HepG2 (cell line): ENCODE data around the gene ZNF575. TPM values are rescaled to one million over a fixed set of nuclear protein-coding genes. Genes with fewer than 3 reads are reported as not detected.

Experiments
- ATAC-seq: fragments of 200-7000 bp; cut with Tn5 transposase; 3 replicates; pipeline ENCODE4 v1.9.1; 2020; ENCODE audit warnings: mild to moderate bottlenecking, moderate library complexity
- BruUV-seq: library from RNA; stranded (reverse); fragments of 400-500 nt; replicated peaks from 2 replicates; lab custom pipeline; 2021; lab: Mats Ljungman, UMichigan
- CTCF ChIA-PET: fragments of 300-600 bp; formaldehyde crosslinking; extraction: SDS; loops from one replicate; lab custom pipeline; 2021; ENCODE audit warnings: low total read pairs, inconsistent platforms, low intra/inter-chr PET ratio; lab: Yijun Ruan, JAX
- POLR2A ChIA-PET: fragments of 350-600 bp; sonication (Branson Sonifier 250); formaldehyde crosslinking; loops from one replicate; lab custom pipeline; 2020; ENCODE audit warnings: antibody characterized with exemption, inconsistent platforms; lab: Yijun Ruan, JAX
- DNase-seq: peaks from one replicate; pipeline ENCODE4 v3.0.0-alpha.2; 2015; ENCODE audit warnings: low spot score
- FAIRE-seq: peaks from 3 replicates; lab custom pipeline; 2011; peaks lifted over from hg19 to GRCh38; lab: Jason Lieb, UNC
- H2AFZ ChIP-seq: one replicate; pipeline ENCODE4 v1.6.1; 2011; ENCODE audit warnings: low read length, inconsistent platforms
- H3K27ac ChIP-seq: fragments of 300-600 bp; 3 replicates; pipeline ENCODE4 v1.8.0; 2011; ENCODE audit warnings: mixed run types, mild to moderate bottlenecking, mixed read lengths, low read length, inconsistent platforms; ENCODE audit not compliant: insufficient read depth; ENCODE audit errors: extremely low read length
- H3K27me3 ChIP-seq, 2 experiments: fragments of 200-600 bp in 1 of 2; 2 replicates in 1 of 2; 3 replicates in 1 of 2; pipeline versions ENCODE4 v1.6.0 to v1.8.0; 2011; ENCODE audit warnings: low read length in 2 of 2, mild to moderate bottlenecking in 2 of 2, moderate library complexity in 2 of 2, inconsistent platforms in 1 of 2; ENCODE audit not compliant: insufficient read depth in 2 of 2, control insufficient read depth in 1 of 2
- H3K36me3 ChIP-seq, 2 experiments: fragments of 200-600 bp in 1 of 2; replicated peaks in 1 of 2; 2 replicates in 1 of 2; 3 replicates in 1 of 2; pipeline versions ENCODE4 v1.5.1 to v1.8.0; 2011; ENCODE audit warnings: low read length in 2 of 2, inconsistent platforms in 1 of 2; ENCODE audit not compliant: insufficient read depth in 2 of 2, control insufficient read depth in 1 of 2
- H3K4me1 ChIP-seq: 2 replicates; pipeline ENCODE4 v1.5.1; 2012; ENCODE audit warnings: low read length, inconsistent platforms; ENCODE audit not compliant: insufficient read depth
- H3K4me2 ChIP-seq: 2 replicates; pipeline ENCODE4 v1.6.0; 2011; ENCODE audit warnings: low read depth, low read length, inconsistent platforms
- H3K4me3 ChIP-seq, 3 experiments: fragments of 200-600 bp in 1 of 3; sonication (generic), shearing (Covaris generic) in 1 of 3; replicated peaks in 1 of 3; 2 replicates each; pipeline ENCODE4 v1.5.1; 2011 to 2016; ENCODE audit warnings: low read length in 3 of 3, inconsistent platforms in 2 of 3, low read depth in 2 of 3, mild to moderate bottlenecking in 2 of 3, control low read depth in 1 of 3, mixed read lengths in 1 of 3; ENCODE audit not compliant: insufficient read depth in 1 of 3
- H3K79me2 ChIP-seq: one replicate; pipeline ENCODE4 v1.6.1; 2011; ENCODE audit warnings: low read length, inconsistent platforms; ENCODE audit not compliant: insufficient read depth
- H3K9ac ChIP-seq: 2 replicates; pipeline ENCODE4 v1.6.0; 2011; ENCODE audit warnings: mild to moderate bottlenecking, low read depth, low read length, inconsistent platforms; ENCODE audit not compliant: insufficient read depth
- H3K9me3 ChIP-seq: 2 replicates; pipeline ENCODE4 v1.5.1; 2012; ENCODE audit warnings: mild to moderate bottlenecking, low read length
- H4K20me1 ChIP-seq: 2 replicates; pipeline ENCODE4 v1.6.0; 2011; ENCODE audit warnings: inconsistent platforms, mild to moderate bottlenecking, low read length, moderate library complexity; ENCODE audit not compliant: insufficient read depth
- CHD4 ChIP-seq: fragments of 200-600 bp; sonication (generic); IDR thresholded peaks from 2 replicates; pipeline ENCODE4 v1.7.0; 2017; ENCODE audit warnings: mild to moderate bottlenecking, low read length, borderline replicate concordance
- ISX ChIP-seq: sonication (generic); formaldehyde crosslinking; conservative IDR thresholded peaks from 2 replicates; pipeline ENCODE4 v1.5.0; 2020; ENCODE audit warnings: missing genetic modification reagents
- SCMH1 ChIP-seq: sonication (generic); formaldehyde crosslinking; IDR thresholded peaks from 2 replicates; pipeline ENCODE4 v1.9.0; 2021; ENCODE audit warnings: missing genetic modification reagents, mild to moderate bottlenecking, borderline replicate concordance
- ZNF235 ChIP-seq: sonication (generic); formaldehyde crosslinking; IDR thresholded peaks from 2 replicates; pipeline ENCODE4 v1.8.1; 2023; ENCODE audit warnings: mild to moderate bottlenecking, missing genetic modification reagents, borderline replicate concordance
- ZNF382 ChIP-seq: sonication (generic); formaldehyde crosslinking; IDR thresholded peaks from 2 replicates; pipeline ENCODE4 v1.5.0; 2020; ENCODE audit warnings: missing genetic modification reagents, mild to moderate bottlenecking, borderline replicate concordance
- ZNF549 ChIP-seq: sonication (generic); formaldehyde crosslinking; IDR thresholded peaks from 2 replicates; pipeline ENCODE4 v1.5.0; 2020; ENCODE audit warnings: missing genetic modification reagents
- ZNF629 ChIP-seq: sonication (generic); formaldehyde crosslinking; conservative IDR thresholded peaks from 2 replicates; pipeline ENCODE4 v1.5.0; 2020; ENCODE audit warnings: missing genetic modification reagents
- WGBS: methylation state at CpG from one replicate; pipeline ENCODE4 v1.1.6; 2017; ENCODE audit warnings: low lambda C conversion rate; 5-methylcytosine and 5-hydroxymethylcytosine counted together
- in situ Hi-C: cut with HindIII; loops from 2 replicates; pipeline ENCODE4 v1.10.0; 2017; ENCODE audit warnings: low pct_unique_long_range_greater_than_20kb; ENCODE audit not compliant: extremely low pct_ligation_motif_present
- intact Hi-C: fragments of 100-400 bp; cut with micrococcal nuclease; formaldehyde crosslinking; loops from one replicate; pipeline ENCODE4 v1.10.0; 2022; ENCODE audit not compliant: unreplicated experiment
- polyA plus RNA-seq, 8 experiments: library from polyadenylated mRNA; depleted of rRNA in 3 of 8; stranded (reverse) in 7 of 8; unstranded in 1 of 8; fragments of >200 nt; fragmentation: Illumina TruSeq in 4 of 8; extraction: Trizol in 4 of 8; gene quantifications; 2 replicates each; pipeline versions ENCODE4 v1.2.1 to v1.2.3, GENCODE V29; 2011 to 2016; ENCODE audit warnings: low read depth in 4 of 8, missing spikeins in 1 of 8, mixed read lengths in 1 of 8; ENCODE audit not compliant: insufficient read depth in 1 of 8
- total RNA-seq, 5 experiments: library from RNA; depleted of rRNA; stranded (reverse); fragments of >200 nt; fragmentation: Illumina TruSeq; extraction: Trizol; gene quantifications; 2 replicates each; pipeline ENCODE4 v1.2.3, GENCODE V29; 2016; ENCODE audit warnings: low read depth in 1 of 5
- TF ChIP-seq, protein P1 (sequence below): sonication (generic); formaldehyde crosslinking; IDR thresholded peaks from 2 replicates; pipeline ENCODE4 v1.4.0; 2020; ENCODE audit warnings: mild to moderate bottlenecking, missing genetic modification reagents

ZNF575 gene
- total and polyA plus RNA-seq, 2 of the 13 experiments (the other 11 are each of a cell fraction or from before 2014, with no cell fraction given), result 0.17 to 0.27 TPM

DNA sequence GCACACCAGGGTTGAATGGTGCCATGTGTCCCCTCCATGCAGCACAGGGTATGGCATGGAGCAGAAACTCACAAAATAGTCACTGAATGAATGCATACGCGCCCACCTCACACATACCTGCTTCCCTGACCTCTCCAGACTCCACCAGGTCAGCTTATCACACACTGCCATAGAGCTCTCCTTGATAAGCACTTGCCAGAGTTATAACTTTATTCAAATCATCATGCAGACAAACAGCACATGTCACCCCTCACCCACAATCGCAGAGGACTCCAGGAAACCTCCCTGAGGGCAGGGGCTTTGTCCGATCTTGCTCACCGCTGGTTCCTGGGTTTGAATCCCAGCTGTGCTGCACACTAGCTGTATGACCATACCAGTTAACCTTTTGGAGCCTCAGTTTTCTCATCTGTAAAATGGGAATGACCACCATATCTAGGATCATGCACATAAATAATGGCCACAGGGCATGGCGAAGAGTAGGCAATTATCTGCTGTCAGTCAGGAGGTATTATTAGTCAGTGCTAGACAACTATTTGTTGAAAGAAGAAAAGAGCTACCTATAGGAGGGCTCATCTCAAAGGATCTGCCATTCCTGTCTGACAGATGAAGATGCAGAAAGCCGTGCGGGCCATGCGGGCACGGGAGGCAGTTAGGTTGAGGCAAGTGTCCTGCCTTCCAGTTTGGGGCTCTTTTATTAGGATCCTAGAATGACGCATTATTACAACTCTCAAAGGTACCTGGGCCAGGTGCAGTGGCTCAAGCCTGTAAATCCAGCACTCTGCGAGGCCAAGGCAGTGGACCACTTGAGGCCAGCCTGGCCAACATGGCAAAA lies 28.4 kb downstream of the ZNF575 start:
- ChIA-PET POLR2A (no interaction called here), CTCF (interaction anchor here (0.5 kb wide), 1 partner anchor 896 kb away, joined by 3 read pairs; no protein-coding TSS in a partner anchor)
- no peaks in the 10 kb centered on the region for H3K79me2 ChIP-seq
- no peak overlapping the region for H3K9ac ChIP-seq
- H3K27me3 ChIP-seq, result no peaks in the 10 kb centered on the region
- intact Hi-C loops (no loop called here), in situ Hi-C loops (no loop called here)
- H3K9me3 ChIP-seq, result no peaks in the 10 kb centered on the region
- H3K4me3 ChIP-seq, result no peak overlapping the region
- 98% methylated on average over 11 of the region's 12 CpGs for WGBS
- no peaks in the 10 kb centered on the region for H4K20me1 ChIP-seq
- H3K4me1 ChIP-seq, result no peaks in the 10 kb centered on the region
- FAIRE-seq, result no peak
- no TSS peak for BruUV-seq
- DNase-seq, result no peak
- TF ChIP-seq ZNF629 (peak; percentile 85), SCMH1 (no peak), CHD4 (peak; percentile 50; the same call in 1 of the 2 replicates)
- no peak overlapping the region for H2AFZ ChIP-seq
- H3K27ac ChIP-seq, result no peak overlapping the region
- H3K36me3 ChIP-seq, result peaks cover 1 to 24% of the 10 kb centered on the region in 2 experiments; a peak in 4 of 5 replicates
- ATAC-seq, result no peak
- no peak overlapping the region for H3K4me2 ChIP-seq

DNA sequence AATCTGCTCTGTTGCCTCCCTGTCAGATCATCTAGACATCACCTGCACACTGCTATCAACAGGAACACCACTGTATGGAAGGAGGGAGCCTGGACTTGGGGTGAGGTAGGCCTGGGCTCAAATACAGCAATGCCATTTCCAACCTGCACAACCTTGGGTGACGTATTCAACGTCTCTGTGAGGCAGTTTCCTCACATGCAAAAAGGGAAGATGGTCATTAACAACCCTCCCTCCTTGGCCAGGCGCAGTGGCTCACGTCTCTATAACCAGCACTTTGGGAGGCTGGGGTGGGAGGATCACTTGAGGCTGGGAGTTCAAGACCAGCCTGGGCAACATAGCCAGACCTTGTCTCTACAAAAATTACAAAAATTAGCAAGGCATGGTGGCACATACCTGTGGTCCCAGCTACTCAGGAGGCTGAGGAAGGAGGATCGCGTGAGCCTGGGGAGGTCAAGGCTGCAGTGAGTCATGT lies 29.3 kb downstream of the ZNF575 start:
- Histone ChIP-seq H3K27me3 (no peaks in the 10 kb centered on the region), H4K20me1 (no peaks in the 10 kb centered on the region), H3K4me2 (no peak overlapping the region), H3K4me1 (no peaks in the 10 kb centered on the region), H3K9me3 (no peaks in the 10 kb centered on the region), H3K79me2 (no peaks in the 10 kb centered on the region), H2AFZ (no peak overlapping the region), H3K36me3 (peaks cover 1 to 24% of the 10 kb centered on the region in 2 experiments; a peak in 4 of 5 replicates), H3K27ac (no peak overlapping the region), H3K4me3 (no peak overlapping the region), H3K9ac (no peak overlapping the region)
- DNase-seq (no peak), ATAC-seq (no peak), FAIRE-seq (no peak)
- intact Hi-C loops (no loop called here), in situ Hi-C loops (no loop called here)
- no TSS peak for BruUV-seq
- WGBS, result 93% methylated on average over 6 of the region's 6 CpGs
- POLR2A ChIA-PET, result no interaction called here
- CTCF ChIA-PET, result no interaction called here
- TF ChIP-seq ZNF549 (CRISPR knock-in tag) (no peak), ZNF235 (CRISPR knock-in tag) (no peak), ZNF382 (no peak), ISX (CRISPR knock-in tag) (no peak)
- TF ChIP-seq, protein P1, sequence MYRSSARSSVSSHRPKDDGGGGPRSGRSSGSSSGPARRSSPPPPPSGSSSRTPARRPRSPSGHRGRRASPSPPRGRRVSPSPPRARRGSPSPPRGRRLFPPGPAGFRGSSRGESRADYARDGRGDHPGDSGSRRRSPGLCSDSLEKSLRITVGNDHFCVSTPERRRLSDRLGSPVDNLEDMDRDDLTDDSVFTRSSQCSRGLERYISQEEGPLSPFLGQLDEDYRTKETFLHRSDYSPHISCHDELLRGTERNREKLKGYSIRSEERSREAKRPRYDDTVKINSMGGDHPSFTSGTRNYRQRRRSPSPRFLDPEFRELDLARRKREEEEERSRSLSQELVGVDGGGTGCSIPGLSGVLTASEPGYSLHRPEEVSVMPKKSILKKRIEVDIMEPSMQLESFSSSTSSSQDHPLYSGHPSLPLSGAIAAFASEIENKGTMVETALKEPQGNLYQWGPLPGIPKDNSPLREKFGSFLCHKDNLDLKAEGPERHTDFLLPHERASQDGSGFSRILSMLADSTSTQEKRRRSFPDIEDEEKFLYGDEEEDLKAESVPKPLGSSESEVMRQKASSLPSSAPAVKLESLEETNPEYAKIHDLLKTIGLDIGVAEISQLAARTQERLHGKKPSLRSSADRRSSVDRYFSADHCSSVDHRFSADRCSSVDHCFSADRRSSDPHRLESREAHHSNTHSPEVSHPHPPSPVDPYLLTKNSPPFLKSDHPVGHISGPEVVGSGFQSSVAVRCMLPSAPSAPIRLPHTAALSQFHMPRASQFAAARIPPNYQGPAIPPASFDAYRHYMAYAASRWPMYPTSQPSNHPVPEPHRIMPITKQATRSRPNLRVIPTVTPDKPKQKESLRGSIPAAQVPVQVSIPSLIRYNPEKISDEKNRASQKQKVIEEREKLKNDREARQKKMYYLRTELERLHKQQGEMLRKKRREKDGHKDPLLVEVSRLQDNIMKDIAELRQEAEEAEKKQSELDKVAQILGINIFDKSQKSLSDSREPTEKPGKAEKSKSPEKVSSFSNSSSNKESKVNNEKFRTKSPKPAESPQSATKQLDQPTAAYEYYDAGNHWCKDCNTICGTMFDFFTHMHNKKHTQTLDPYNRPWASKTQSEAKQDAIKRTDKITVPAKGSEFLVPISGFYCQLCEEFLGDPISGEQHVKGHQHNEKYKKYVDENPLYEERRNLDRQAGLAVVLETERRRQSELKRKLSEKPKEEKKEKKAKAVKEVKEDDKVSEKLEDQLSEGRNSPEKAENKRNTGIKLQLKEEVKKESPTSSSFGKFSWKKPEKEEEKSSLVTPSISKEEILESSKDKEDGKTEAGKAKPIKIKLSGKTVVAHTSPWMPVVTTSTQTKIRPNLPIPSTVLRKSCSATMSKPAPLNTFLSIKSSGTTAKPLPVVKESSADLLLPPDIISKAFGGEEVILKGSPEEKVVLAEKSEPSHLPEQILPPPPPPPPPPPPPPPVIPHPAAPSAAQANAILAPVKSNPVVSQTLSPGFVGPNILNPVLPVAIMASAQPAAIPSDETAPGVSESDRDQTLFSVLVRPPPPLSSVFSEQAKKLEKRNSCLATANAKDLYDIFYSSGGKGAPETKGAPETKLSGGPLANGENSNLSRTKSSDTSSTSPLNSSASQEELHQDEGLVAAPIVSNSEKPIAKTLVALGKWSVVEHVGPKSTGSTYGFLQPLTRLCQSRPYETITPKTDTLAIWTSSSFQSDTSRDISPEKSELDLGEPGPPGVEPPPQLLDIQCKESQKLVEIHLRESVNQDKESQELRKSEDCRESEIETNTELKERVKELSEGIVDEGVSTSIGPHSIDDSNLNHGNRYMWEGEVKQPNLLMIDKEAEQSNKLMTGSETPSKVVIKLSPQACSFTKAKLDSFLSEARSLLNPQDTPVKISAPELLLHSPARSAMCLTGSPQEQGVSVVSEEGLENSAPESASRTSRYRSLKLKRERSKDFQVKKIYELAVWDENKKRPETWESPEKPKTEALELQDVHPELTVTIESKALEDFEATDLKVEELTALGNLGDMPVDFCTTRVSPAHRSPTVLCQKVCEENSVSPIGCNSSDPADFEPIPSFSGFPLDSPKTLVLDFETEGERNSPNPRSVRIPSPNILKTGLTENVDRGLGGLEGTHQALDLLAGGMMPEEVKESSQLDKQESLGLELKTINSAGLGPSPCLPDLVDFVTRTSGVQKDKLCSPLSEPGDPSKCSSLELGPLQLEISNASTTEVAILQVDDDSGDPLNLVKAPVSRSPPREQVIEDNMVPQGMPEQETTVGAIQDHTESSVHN (CRISPR knock-in tag), result no peak
